NT2/D1 (cell line): Measurements from ENCODE around the gene PSME1.

ENCODE experiments used
- SUZ12 ChIP-seq: IDR thresholded peaks from 2 replicates; pipeline ENCODE4 v1.6.1; 2011; ENCODE audit not compliant: insufficient read length, insufficient read depth; ENCODE audit errors: extremely low read depth
- ZNF274 ChIP-seq: IDR thresholded peaks from 2 replicates; pipeline ENCODE4 v1.6.1; 2011; ENCODE audit warnings: mild to moderate bottlenecking, low read depth, low read length

DNA sequence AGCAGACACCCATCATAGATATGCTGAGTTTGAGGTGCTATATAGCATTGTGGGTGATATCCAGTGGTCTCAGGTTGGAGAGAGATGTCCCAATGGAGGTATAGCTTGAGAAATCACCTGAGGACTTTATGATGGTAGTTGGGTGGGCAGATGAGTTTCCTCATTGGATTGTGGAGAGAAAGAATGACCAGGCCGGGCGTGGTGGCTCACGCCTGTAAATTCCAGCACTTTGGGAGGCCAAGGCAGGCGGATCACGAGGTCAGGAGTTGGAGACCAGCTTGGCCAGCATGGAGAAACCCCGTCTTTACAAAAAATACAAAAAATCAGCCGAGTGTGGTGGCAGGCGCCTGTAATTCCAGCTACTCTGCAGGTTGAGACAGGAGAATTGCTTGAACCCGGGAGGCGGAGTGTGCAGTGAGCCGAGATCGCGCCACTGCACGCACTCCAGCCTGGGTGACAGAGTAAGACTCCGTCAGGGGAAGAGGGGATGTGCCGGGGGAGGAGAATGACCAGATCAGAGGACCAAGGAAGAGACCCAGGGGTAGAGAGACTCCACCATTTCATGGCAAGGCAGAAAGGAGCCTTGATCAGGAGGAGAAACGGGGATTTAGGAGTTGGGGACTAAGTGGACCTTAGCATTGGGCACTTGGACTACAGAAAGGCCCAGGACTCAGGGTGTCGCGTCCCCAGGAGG lies 42.6 kb upstream of the PSME1 start:
- TF ChIP-seq ZNF274, result no peak
- TF ChIP-seq SUZ12, result no peak
